ENCODE data around the gene FBXO2. TPM values are rescaled to one million over a fixed set of nuclear protein-coding genes. Genes with fewer than 3 reads are reported as not detected.

Gene FBXO2
- total RNA-seq, result 1 to 10 TPM; 1.9 to 2.0 TPM

GRCh38 chr1:11654137-11654938 lies at the start of gene FBXO2, which contains the start of gene FBXO44:
TSS of gene FBXO2 (minus strand) at chr1:11654429. CDS start at chr1:11654340, 89 bp downstream.
TSS of gene FBXO44 (plus strand) at chr1:11654877. CDS start at chr1:11655836, 959 bp downstream.
- Mint-ChIP-seq H3K36me3 (no peaks in the 10 kb centered on the region), H3K9me3 (no peaks in the 10 kb centered on the region), H3K27ac (peak within 1 kb of the TSS; percentile 41 to 68)
- DNase-seq (ENCODE audit: low spot score in 2 of 2) (peak in 1 of 2 donors; percentile 53), ATAC-seq (peak; percentile 78 to 83)

- no peak for ATAC-seq
- no peak overlapping the region for H3K27ac Mint-ChIP-seq
- H3K36me3 Mint-ChIP-seq, result no peaks in the 10 kb centered on the region
- no peaks in the 10 kb centered on the region for H3K9me3 Mint-ChIP-seq
- no peak for DNase-seq (ENCODE audit: low spot score in 2 of 2)
Observed at GRCh38 chr1:11703357-11704193, 49.3 kb upstream of the FBXO2 start.

GRCh38 chr1:11701981-11702803 lies 48.0 kb upstream of the FBXO2 start:
- Mint-ChIP-seq H3K36me3 (no peaks in the 10 kb centered on the region), H3K27ac (no peak overlapping the region), H3K9me3 (no peaks in the 10 kb centered on the region)
- DNase-seq (ENCODE audit: low spot score in 2 of 2) (no peak), ATAC-seq (no peak)

GRCh38 chr1:11701551-11701961 lies 47.3 kb upstream of the FBXO2 start:
- ATAC-seq (no peak), DNase-seq (ENCODE audit: low spot score in 2 of 2) (no peak)
- Mint-ChIP-seq H3K36me3 (no peaks in the 10 kb centered on the region), H3K9me3 (no peaks in the 10 kb centered on the region), H3K27ac (no peak overlapping the region)

- ATAC-seq (no peak), DNase-seq (ENCODE audit: low spot score in 2 of 2) (no peak)
- Mint-ChIP-seq H3K27ac (no peak overlapping the region), H3K36me3 (no peaks in the 10 kb centered on the region), H3K9me3 (no peaks in the 10 kb centered on the region)
Observed at GRCh38 chr1:11700601-11701467, 46.6 kb upstream of the FBXO2 start.

GRCh38 chr1:11697893-11698210 lies 43.6 kb upstream of the FBXO2 start:
- no peaks in the 10 kb centered on the region for H3K36me3 Mint-ChIP-seq
- H3K9me3 Mint-ChIP-seq, result no peaks in the 10 kb centered on the region
- no peak for ATAC-seq
- H3K27ac Mint-ChIP-seq, result no peak overlapping the region
- no peak for DNase-seq (ENCODE audit: low spot score in 2 of 2)

GRCh38 chr1:11697188-11697892 lies 43.1 kb upstream of the FBXO2 start:
- Mint-ChIP-seq H3K9me3 (no peaks in the 10 kb centered on the region), H3K27ac (no peak overlapping the region), H3K36me3 (no peaks in the 10 kb centered on the region)
- no peak for ATAC-seq
- DNase-seq (ENCODE audit: low spot score in 2 of 2), result no peak

- Mint-ChIP-seq H3K9me3 (no peaks in the 10 kb centered on the region), H3K27ac (no peak overlapping the region), H3K36me3 (no peaks in the 10 kb centered on the region)
- DNase-seq (ENCODE audit: low spot score in 2 of 2) (no peak), ATAC-seq (no peak)
Observed at GRCh38 chr1:11695861-11696260, 41.6 kb upstream of the FBXO2 start.

GRCh38 chr1:11693917-11694316 lies 39.7 kb upstream of the FBXO2 start:
- Mint-ChIP-seq H3K9me3 (no peaks in the 10 kb centered on the region), H3K36me3 (peaks cover 0 to 9% of the 10 kb centered on the region in 2 donors), H3K27ac (no peak overlapping the region)
- DNase-seq (ENCODE audit: low spot score in 2 of 2) (no peak), ATAC-seq (no peak)

GRCh38 chr1:11693024-11693590 lies 38.9 kb upstream of the FBXO2 start:
- Mint-ChIP-seq H3K9me3 (no peaks in the 10 kb centered on the region), H3K27ac (no peak overlapping the region), H3K36me3 (peaks cover 0 to 9% of the 10 kb centered on the region in 2 donors)
- peak; percentile 66 to 90 for ATAC-seq
- DNase-seq (ENCODE audit: low spot score in 2 of 2), result peak; percentile 28 to 71

GRCh38 chr1:11691928-11692711 lies 37.9 kb upstream of the FBXO2 start:
- Mint-ChIP-seq H3K9me3 (no peaks in the 10 kb centered on the region), H3K27ac (no peak overlapping the region), H3K36me3 (peaks cover 0 to 9% of the 10 kb centered on the region in 2 donors)
- no peak for ATAC-seq
- DNase-seq (ENCODE audit: low spot score in 2 of 2), result no peak

GRCh38 chr1:11691302-11691914 lies 37.2 kb upstream of the FBXO2 start, which contains the start of gene DRAXIN:
TSS of gene DRAXIN (plus strand) at chr1:11691710. CDS start at chr1:11706259, 14,549 bp downstream.
- H3K27ac Mint-ChIP-seq, result no peak within 1 kb of the TSS
- no peaks in the 10 kb centered on the region for H3K9me3 Mint-ChIP-seq
- DNase-seq (ENCODE audit: low spot score in 2 of 2) (no peak), ATAC-seq (peak; percentile 10 to 57)
- peaks cover 0 to 9% of the 10 kb centered on the region in 2 donors for H3K36me3 Mint-ChIP-seq

- H3K27ac Mint-ChIP-seq, result no peak overlapping the region
- H3K9me3 Mint-ChIP-seq, result no peaks in the 10 kb centered on the region
- ATAC-seq (no peak), DNase-seq (ENCODE audit: low spot score in 2 of 2) (no peak)
- peaks cover 0 to 9% of the 10 kb centered on the region in 2 donors for H3K36me3 Mint-ChIP-seq
Observed at GRCh38 chr1:11690397-11691301, 36.4 kb upstream of the FBXO2 start.
